Measurements from ENCODE around the gene TST. TPM values are rescaled to one million over a fixed set of nuclear protein-coding genes. Genes with fewer than 3 reads are reported as not detected.

Gene TST
- total and polyA plus RNA-seq, 2 donors (not counting 1 experiment from before 2014, with no cell fraction given), result 1.4 to 5.9 TPM

- no peak overlapping the region for H3K4me2 ChIP-seq (replicated peaks; ENCODE audit: low read depth, low read length, poor library complexity, severe bottlenecking)
- H2AFZ ChIP-seq (ENCODE audit: insufficient read depth, low read depth, low read length, poor library complexity, severe bottlenecking), result no peak overlapping the region
- TF ChIP-seq EZH2 (IDR thresholded peaks at IDR 0.05; ENCODE audit: borderline replicate concordance, insufficient read depth, low read depth, low read length, poor library complexity, severe bottlenecking), result no peak
- TF ChIP-seq CTCF (IDR thresholded peaks at IDR 0.05), result no peak
- no peaks in the 10 kb centered on the region for H3K79me2 ChIP-seq (ENCODE audit: control insufficient read depth, insufficient read depth, low read length)
- peaks cover 0 to 16% (median 6%) of the 10 kb centered on the region in 4 experiments for H3K27me3 ChIP-seq (replicated peaks in 1 of 4; ENCODE audit: control extremely low read depth in 1 of 4, control insufficient read depth in 3 of 4, insufficient read depth in 4 of 4, low read length in 3 of 4)
- ChIA-PET CTCF (interaction anchor here (3.6 kb wide), 1 partner anchor 14 kb away, joined by 18 read pairs; no protein-coding TSS in a partner anchor), POLR2A (interaction anchor here (0.6 kb wide), 1 partner anchor 296 kb away, joined by 3 read pairs; no protein-coding TSS in a partner anchor)
- H3K36me3 ChIP-seq (replicated peaks in 1 of 2; ENCODE audit: control extremely low read depth in 1 of 2, control insufficient read depth in 1 of 2, extremely low read depth in 1 of 2, insufficient read depth in 2 of 2, low read length in 1 of 2), result no peaks in the 10 kb centered on the region
- H3K9ac ChIP-seq (ENCODE audit: low read length), result no peak overlapping the region
- H4K20me1 ChIP-seq (ENCODE audit: control insufficient read depth, insufficient read depth, low read length, poor library complexity, severe bottlenecking), result no peaks in the 10 kb centered on the region
- Mint-ChIP-seq H3K9me3 (ENCODE audit: insufficient read depth) (no peaks in the 10 kb centered on the region), H3K4me3 (no peak overlapping the region), H3K27ac (no peak overlapping the region), H3K27me3 (peaks cover 17% of the 10 kb centered on the region), H3K4me1 (no peaks in the 10 kb centered on the region)
- ATAC-seq (ENCODE audit: low read depth) (no peak), DNase-seq (no peak)
- H3K4me1 ChIP-seq (ENCODE audit: control insufficient read depth in 2 of 2, insufficient read depth in 2 of 2, low read length in 2 of 2), result no peaks in the 10 kb centered on the region
- H3K4me3 ChIP-seq (ENCODE audit: control extremely low read depth in 1 of 5, extremely low read depth in 1 of 5, insufficient read depth in 1 of 5, low read depth in 2 of 5, low read length in 4 of 5), result no peak overlapping the region
- intact Hi-C loops (cut with micrococcal nuclease), result no loop called here
- H3K9me3 ChIP-seq (ENCODE audit: control extremely low read depth in 1 of 3, control insufficient read depth in 2 of 3, insufficient read depth in 1 of 3, low read length in 2 of 3), result peaks cover 0 to 5% (median 0%) of the 10 kb centered on the region in 3 donors
- no peak overlapping the region for H3K27ac ChIP-seq (ENCODE audit: low read length in 2 of 2)
- WGBS (ENCODE audit: insufficient coverage), result 45% methylated on average over 1 of the region's 2 CpGs
These were observed 55.9 kb downstream of the TST start for GRCh38 chr22:36963302-36963701.

GRCh38 chr22:36961626-36962025 lies 57.6 kb downstream of the TST start:
- ChIA-PET CTCF (no interaction called here), POLR2A (no interaction called here)
- H3K27ac Mint-ChIP-seq, result no peak overlapping the region
- Histone ChIP-seq H3K27ac (ENCODE audit: low read length in 2 of 2) (no peak overlapping the region), H3K4me3 (ENCODE audit: control extremely low read depth in 1 of 5, extremely low read depth in 1 of 5, insufficient read depth in 1 of 5, low read depth in 2 of 5, low read length in 4 of 5) (no peak overlapping the region), H2AFZ (ENCODE audit: insufficient read depth, low read depth, low read length, poor library complexity, severe bottlenecking) (no peak overlapping the region), H3K4me1 (ENCODE audit: control insufficient read depth in 2 of 2, insufficient read depth in 2 of 2, low read length in 2 of 2) (no peaks in the 10 kb centered on the region), H3K79me2 (ENCODE audit: control insufficient read depth, insufficient read depth, low read length) (no peaks in the 10 kb centered on the region), H3K4me2 (replicated peaks; ENCODE audit: low read depth, low read length, poor library complexity, severe bottlenecking) (no peak overlapping the region), H4K20me1 (ENCODE audit: control insufficient read depth, insufficient read depth, low read length, poor library complexity, severe bottlenecking) (no peaks in the 10 kb centered on the region), H3K36me3 (replicated peaks in 1 of 2; ENCODE audit: control extremely low read depth in 1 of 2, control insufficient read depth in 1 of 2, extremely low read depth in 1 of 2, insufficient read depth in 2 of 2, low read length in 1 of 2) (no peaks in the 10 kb centered on the region), H3K9me3 (ENCODE audit: control extremely low read depth in 1 of 3, control insufficient read depth in 2 of 3, insufficient read depth in 1 of 3, low read length in 2 of 3) (peaks cover 0 to 9% (median 0%) of the 10 kb centered on the region in 3 donors), H3K27me3 (replicated peaks in 1 of 4; ENCODE audit: control extremely low read depth in 1 of 4, control insufficient read depth in 3 of 4, insufficient read depth in 4 of 4, low read length in 3 of 4) (peaks cover 0 to 16% (median 6%) of the 10 kb centered on the region in 4 experiments), H3K9ac (ENCODE audit: low read length) (no peak overlapping the region)
- DNase-seq (no peak), ATAC-seq (ENCODE audit: low read depth) (no peak)
- TF ChIP-seq EZH2 (IDR thresholded peaks at IDR 0.05; ENCODE audit: borderline replicate concordance, insufficient read depth, low read depth, low read length, poor library complexity, severe bottlenecking) (no peak), CTCF (IDR thresholded peaks at IDR 0.05) (no peak)
- H3K9me3 Mint-ChIP-seq (ENCODE audit: insufficient read depth), result peaks cover 2% of the 10 kb centered on the region
- H3K27me3 Mint-ChIP-seq, result peaks cover 17% of the 10 kb centered on the region
- H3K4me3 Mint-ChIP-seq, result no peak overlapping the region
- WGBS (ENCODE audit: insufficient coverage), result 100% methylated on average over 1 of the region's 3 CpGs
- intact Hi-C loops (cut with micrococcal nuclease), result no loop called here
- H3K4me1 Mint-ChIP-seq, result no peaks in the 10 kb centered on the region

Small RNA genes within 50 kb of the gene (small RNA-seq; reads per million reads assigned to genes)
- gene RF00019 (ENCODE audit: insufficient read length, low read depth, low replicate concordance), result not detected

Other genes with a start within 250 kb of the TST start
- gene IFT27, start 243.3 kb downstream of the TST start, total RNA-seq, result 40.3 and 42.8 TPM in 2 replicates
- 17.1 and 21.5 TPM in 2 replicates for gene IFT27, start 243.3 kb downstream of the TST start, polyA plus RNA-seq
- gene PVALB, start 202.4 kb downstream of the TST start, total RNA-seq, result not detected in 2 replicates
- gene PVALB, start 202.4 kb downstream of the TST start, polyA plus RNA-seq, result not detected in 2 replicates
- 117 and 118 TPM in 2 replicates for gene NCF4, start 158.4 kb downstream of the TST start, total RNA-seq
- gene NCF4, start 158.4 kb downstream of the TST start, polyA plus RNA-seq, result 132 and 175 TPM in 2 replicates
- 39.7 and 41.2 TPM in 2 replicates for gene CSF2RB, start 105.8 kb downstream of the TST start, total RNA-seq
- gene CSF2RB, start 105.8 kb downstream of the TST start, polyA plus RNA-seq, result 22.0 and 30.4 TPM in 2 replicates
- 17.7 and 19.5 TPM in 2 replicates for gene MPST, start 295 bp upstream of the TST start, total RNA-seq
- gene MPST, start 295 bp upstream of the TST start, polyA plus RNA-seq, result 11.2 and 13.7 TPM in 2 replicates
- 40.0 and 41.3 TPM in 2 replicates for gene KCTD17, start 32.3 kb upstream of the TST start, total RNA-seq
- gene KCTD17, start 32.3 kb upstream of the TST start, polyA plus RNA-seq, result 19.9 and 29.0 TPM in 2 replicates
- gene TMPRSS6, start 90.3 kb upstream of the TST start, total RNA-seq, result 0.15 TPM in 1 of 2 replicates, not detected in the other
- 0.03 TPM in 1 of 2 replicates, not detected in the other for gene TMPRSS6, start 90.3 kb upstream of the TST start, polyA plus RNA-seq
- 2.4 and 2.5 TPM in 2 replicates for gene IL2RB, start 130.5 kb upstream of the TST start, total RNA-seq
- 2.0 and 4.1 TPM in 2 replicates for gene IL2RB, start 130.5 kb upstream of the TST start, polyA plus RNA-seq
- 18.3 and 18.5 TPM in 2 replicates for gene C1QTNF6, start 168.8 kb upstream of the TST start, total RNA-seq
- gene C1QTNF6, start 168.8 kb upstream of the TST start, polyA plus RNA-seq, result 30.3 and 33.9 TPM in 2 replicates
- gene SSTR3, start 193.0 kb upstream of the TST start, total RNA-seq, result 0.24 and 0.64 TPM in 2 replicates
- gene SSTR3, start 193.0 kb upstream of the TST start, polyA plus RNA-seq, result 0.98 and 3.3 TPM in 2 replicates
- gene RAC2, start 224.8 kb upstream of the TST start, total RNA-seq, result 249 and 273 TPM in 2 replicates
- gene RAC2, start 224.8 kb upstream of the TST start, polyA plus RNA-seq, result 621 and 776 TPM in 2 replicates